CD14-positive monocyte (primary cell): ENCODE measurements around the gene MAU2. TPM values are rescaled to one million over a fixed set of nuclear protein-coding genes. Genes with fewer than 3 reads are reported as not detected.

Experiments
- DNase-seq, 3 donors: peaks; one replicate each; pipeline ENCODE4 v3.0.0-alpha.2; 2011 to 2022
- H2AFZ ChIP-seq: 2 replicates; pipeline ENCODE4 v1.6.0; 2012; ENCODE audit warnings: mild to moderate bottlenecking, low read depth, low read length, inconsistent platforms; ENCODE audit not compliant: insufficient read depth, poor library complexity, severe bottlenecking
- H3K27ac ChIP-seq, 2 donors: 1 replicate in 1 of 2; 2 replicates in 1 of 2; pipeline ENCODE4 v1.5.1; 2012 to 2013; ENCODE audit warnings: low read length in 2 of 2, control low read depth in 1 of 2, inconsistent platforms in 1 of 2, low read depth in 1 of 2, mild to moderate bottlenecking in 1 of 2
- H3K27me3 ChIP-seq, 2 donors: one replicate each; pipeline versions ENCODE4 v1.6.0 to v1.6.1; 2011 to 2013; ENCODE audit warnings: low read length in 2 of 2; ENCODE audit not compliant: control insufficient read depth in 2 of 2, insufficient read depth in 2 of 2
- H3K36me3 ChIP-seq, 2 donors: replicated peaks in 1 of 2; 1 replicate in 1 of 2; 2 replicates in 1 of 2; pipeline versions ENCODE4 v1.5.1 to v1.6.1; 2012 to 2013; ENCODE audit warnings: low read length in 2 of 2, control low read depth in 1 of 2, inconsistent platforms in 1 of 2, mild to moderate bottlenecking in 1 of 2; ENCODE audit not compliant: insufficient read depth in 2 of 2, control insufficient read depth in 1 of 2
- H3K4me1 ChIP-seq, 2 donors: 1 replicate in 1 of 2; 2 replicates in 1 of 2; pipeline versions ENCODE4 v1.5.1 to v1.6.1; 2012 to 2013; ENCODE audit warnings: low read length in 2 of 2, control low read depth in 1 of 2, inconsistent platforms in 1 of 2, mild to moderate bottlenecking in 1 of 2, moderate library complexity in 1 of 2; ENCODE audit not compliant: insufficient read depth in 2 of 2, control insufficient read depth in 1 of 2
- H3K4me2 ChIP-seq: replicated peaks from 2 replicates; pipeline ENCODE3; 2012; ENCODE audit warnings: low read length, moderate library complexity, mild to moderate bottlenecking; ENCODE audit not compliant: poor library complexity, severe bottlenecking; ENCODE audit errors: extremely low read depth
- H3K4me3 ChIP-seq, 3 experiments: fragments of 200-600 bp in 1 of 3; sonication (generic) in 1 of 3; replicated peaks in 1 of 3; 1 replicate in 2 of 3; 2 replicates in 1 of 3; pipeline ENCODE4 v1.5.1; 2011 to 2013; ENCODE audit warnings: low read length in 3 of 3, mild to moderate bottlenecking in 3 of 3, control low read depth in 2 of 3, low read depth in 2 of 3, inconsistent platforms in 1 of 3, moderate library complexity in 1 of 3
- H3K79me2 ChIP-seq: 2 replicates; pipeline ENCODE4 v1.6.0; 2012; ENCODE audit warnings: mild to moderate bottlenecking, control low read depth, inconsistent platforms, low read length, moderate library complexity; ENCODE audit not compliant: insufficient read depth
- H3K9ac ChIP-seq: 2 replicates; pipeline ENCODE4 v1.6.0; 2017; ENCODE audit warnings: low read length, mild to moderate bottlenecking; ENCODE audit not compliant: insufficient read depth, poor library complexity, severe bottlenecking
- H3K9me3 ChIP-seq, 2 donors: replicated peaks in 1 of 2; 1 replicate in 1 of 2; 2 replicates in 1 of 2; pipeline versions ENCODE4 v1.5.1 to v1.6.1; 2012 to 2013; ENCODE audit warnings: low read length in 2 of 2, control low read depth in 1 of 2; ENCODE audit not compliant: control insufficient read depth in 1 of 2, insufficient read depth in 1 of 2
- H4K20me1 ChIP-seq: 2 replicates; pipeline ENCODE4 v1.6.0; 2012; ENCODE audit warnings: mild to moderate bottlenecking, low read length, control low read depth, moderate library complexity; ENCODE audit not compliant: insufficient read depth
- H3K27ac Mint-ChIP-seq, 7 donors: one replicate each; pipeline ENCODE4 v1.8.0; 2020; ENCODE audit warnings: mild to moderate bottlenecking in 7 of 7, mixed read lengths in 7 of 7, moderate library complexity in 6 of 7, inconsistent platforms in 2 of 7
- H3K27me3 Mint-ChIP-seq, 3 donors: one replicate each; pipeline ENCODE4 v1.8.0; 2021 to 2022; ENCODE audit warnings: low read depth in 3 of 3, mild to moderate bottlenecking in 3 of 3, mixed read lengths in 3 of 3, moderate library complexity in 3 of 3, inconsistent platforms in 1 of 3
- H3K36me3 Mint-ChIP-seq, 2 donors: one replicate each; pipeline ENCODE4 v1.8.0; 2020; ENCODE audit warnings: mixed read lengths in 2 of 2, inconsistent platforms in 1 of 2, mild to moderate bottlenecking in 1 of 2
- H3K4me1 Mint-ChIP-seq: one replicate; pipeline ENCODE4 v1.8.0; 2020; ENCODE audit warnings: mild to moderate bottlenecking, mixed read lengths
- H3K4me3 Mint-ChIP-seq, 2 donors: one replicate each; pipeline ENCODE4 v1.8.0; 2020; ENCODE audit warnings: mild to moderate bottlenecking in 2 of 2, mixed read lengths in 2 of 2, moderate library complexity in 1 of 2
- H3K9me3 Mint-ChIP-seq, 7 donors: one replicate each; pipeline ENCODE4 v1.8.0; 2020 to 2022; ENCODE audit warnings: mixed read lengths in 7 of 7, mild to moderate bottlenecking in 6 of 7, moderate library complexity in 6 of 7, inconsistent platforms in 2 of 7
- CTCF ChIP-seq: fragments of 200-600 bp; IDR thresholded peaks from one replicate; pipeline ENCODE4 v1.8.0; 2022; ENCODE audit warnings: antibody characterized with exemption, mild to moderate bottlenecking
- WGBS: methylation state at CpG from one replicate; pipeline ENCODE4 v1.1.5; 2013; ENCODE audit warnings: missing lambda C conversion rate; ENCODE audit not compliant: insufficient coverage; 5-methylcytosine and 5-hydroxymethylcytosine counted together
- intact Hi-C, 2 donors: fragments of 100-400 bp; cut with micrococcal nuclease; formaldehyde crosslinking; loops; one replicate each; pipeline versions ENCODE4 v1.15.0 to v1.15.1; 2023
- polyA plus RNA-seq, 3 donors: library from polyadenylated mRNA; depleted of rRNA in 1 of 3; unstranded in 2 of 3; stranded (reverse) in 1 of 3; fragments of 300-500 nt in 2 of 3; fragments of >200 nt in 1 of 3; fragmentation: Illumina TruSeq in 2 of 3; gene quantifications; 1 replicate in 2 of 3; 2 replicates in 1 of 3; pipeline ENCODE4 v1.2.3, GENCODE V29; 2012 to 2021

MAU2 gene
- polyA plus RNA-seq, 3 donors: 7.4 to 68.4 (median 14.5) TPM

- no peaks in the 10 kb centered on the region for H3K9me3 ChIP-seq
- no peaks in the 10 kb centered on the region for H3K79me2 ChIP-seq
- no peak overlapping the region for H3K9ac ChIP-seq
- no peak overlapping the region for H3K4me3 ChIP-seq
- peak; percentile 72 to 84 (median 74) for DNase-seq
- peak; percentile 85 for TF ChIP-seq CTCF
- 27% methylated on average over 9 of the region's 14 CpGs for WGBS
- H2AFZ ChIP-seq: peak overlapping the region; percentile 47
- peaks cover 14 to 17% of the 10 kb centered on the region in 2 donors for H3K36me3 ChIP-seq
- peaks cover 14 to 20% of the 10 kb centered on the region in 2 donors for H3K4me1 ChIP-seq
- Mint-ChIP-seq H3K36me3 (peaks cover 21 to 25% of the 10 kb centered on the region in 2 donors), H3K27ac (peak overlapping the region in 3 of 7 donors; percentile 6 to 82 (median 8)), H3K9me3 (peaks cover 0 to 3% (median 0%) of the 10 kb centered on the region in 7 donors), H3K4me3 (no peak overlapping the region), H3K4me1 (peaks cover 15% of the 10 kb centered on the region), H3K27me3 (peaks cover 0 to 6% (median 0%) of the 10 kb centered on the region in 3 donors)
- H3K27me3 ChIP-seq: no peaks in the 10 kb centered on the region
- no peak overlapping the region for H3K4me2 ChIP-seq
- H3K27ac ChIP-seq: no peak overlapping the region
- H4K20me1 ChIP-seq: no peaks in the 10 kb centered on the region
- intact Hi-C loops: no loop called here
These were observed 40.5 kb downstream of the MAU2 start for GRCh38 chr19:19361075-19361594.

GRCh38 chr19:19362075-19362474, 41.4 kb downstream of the MAU2 start:
- no peaks in the 10 kb centered on the region for H3K9me3 ChIP-seq
- 91% methylated on average over 4 of the region's 4 CpGs for WGBS
- no peak overlapping the region for H3K27ac ChIP-seq
- no peaks in the 10 kb centered on the region for H3K27me3 ChIP-seq
- intact Hi-C loops: no loop called here
- Mint-ChIP-seq H3K9me3 (peaks cover 0 to 3% (median 0%) of the 10 kb centered on the region in 7 donors), H3K4me3 (no peak overlapping the region), H3K27me3 (peaks cover 0 to 5% (median 3%) of the 10 kb centered on the region in 3 donors), H3K27ac (peak overlapping the region in 3 of 7 donors; percentile 30 to 82 (median 33)), H3K36me3 (peaks cover 12 to 16% of the 10 kb centered on the region in 2 donors), H3K4me1 (peaks cover 21% of the 10 kb centered on the region)
- TF ChIP-seq CTCF: no peak
- H3K9ac ChIP-seq: no peak overlapping the region
- peaks cover 5 to 7% of the 10 kb centered on the region in 2 donors for H3K36me3 ChIP-seq
- no peaks in the 10 kb centered on the region for H3K79me2 ChIP-seq
- no peak for DNase-seq
- H3K4me3 ChIP-seq: no peak overlapping the region
- peaks cover 22 to 29% of the 10 kb centered on the region in 2 donors for H3K4me1 ChIP-seq
- H3K4me2 ChIP-seq: no peak overlapping the region
- H2AFZ ChIP-seq: no peak overlapping the region
- no peaks in the 10 kb centered on the region for H4K20me1 ChIP-seq
